Measurements from ENCODE around the gene AARS1.
"Not testable (repeated sequence)": the region's sequence is repeated elsewhere in the genome, so short reads cannot be mapped to it uniquely, and the experiment has no call there.

- TF ChIP-seq CTCF, POLR2A (IDR thresholded peaks at IDR 0.05): not testable (repeated sequence)
Measured at GRCh38 chr16:70249697-70250096, 39.6 kb downstream of the AARS1 start.
